ENCODE measurements around the gene TOB1. TPM values are rescaled to one million over a fixed set of nuclear protein-coding genes. Genes with fewer than 3 reads are reported as not detected.

TOB1 gene
- total and polyA plus RNA-seq, 2 donors (not counting 1 experiment from before 2014, with no cell fraction given), result 22.0 to 40.5 TPM

- Histone ChIP-seq H3K9ac (ENCODE audit: insufficient read depth, low read length) (no peak overlapping the region), H3K4me3 (replicated peaks in 1 of 4; ENCODE audit: control extremely low read depth in 1 of 4, insufficient read depth in 1 of 4, low read depth in 3 of 4, low read length in 4 of 4) (no peak overlapping the region), H3K79me2 (ENCODE audit: control insufficient read depth, insufficient read depth, low read length) (no peaks in the 10 kb centered on the region), H3K27ac (ENCODE audit: insufficient read depth, low read length) (no peak overlapping the region), H3K4me1 (ENCODE audit: control insufficient read depth, extremely low read depth, insufficient read depth, low read length) (peaks cover 4% of the 10 kb centered on the region), H3K27me3 (ENCODE audit: control insufficient read depth, insufficient read depth, low read length) (no peaks in the 10 kb centered on the region), H3K36me3 (ENCODE audit: control insufficient read depth, insufficient read depth, low read length) (no peaks in the 10 kb centered on the region), H2AFZ (ENCODE audit: low read length) (no peak overlapping the region), H4K20me1 (ENCODE audit: control insufficient read depth, extremely low read depth, insufficient read depth, low read length) (no peaks in the 10 kb centered on the region), H3K4me2 (ENCODE audit: extremely low read depth, insufficient read depth, low read length) (no peak overlapping the region), H3K9me3 (ENCODE audit: control insufficient read depth, insufficient read depth, low read depth, low read length) (no peaks in the 10 kb centered on the region)
- no peak for TF ChIP-seq EZH2 (IDR thresholded peaks at IDR 0.05; ENCODE audit: low read length, missing control alignments)
- TF ChIP-seq, protein P1, sequence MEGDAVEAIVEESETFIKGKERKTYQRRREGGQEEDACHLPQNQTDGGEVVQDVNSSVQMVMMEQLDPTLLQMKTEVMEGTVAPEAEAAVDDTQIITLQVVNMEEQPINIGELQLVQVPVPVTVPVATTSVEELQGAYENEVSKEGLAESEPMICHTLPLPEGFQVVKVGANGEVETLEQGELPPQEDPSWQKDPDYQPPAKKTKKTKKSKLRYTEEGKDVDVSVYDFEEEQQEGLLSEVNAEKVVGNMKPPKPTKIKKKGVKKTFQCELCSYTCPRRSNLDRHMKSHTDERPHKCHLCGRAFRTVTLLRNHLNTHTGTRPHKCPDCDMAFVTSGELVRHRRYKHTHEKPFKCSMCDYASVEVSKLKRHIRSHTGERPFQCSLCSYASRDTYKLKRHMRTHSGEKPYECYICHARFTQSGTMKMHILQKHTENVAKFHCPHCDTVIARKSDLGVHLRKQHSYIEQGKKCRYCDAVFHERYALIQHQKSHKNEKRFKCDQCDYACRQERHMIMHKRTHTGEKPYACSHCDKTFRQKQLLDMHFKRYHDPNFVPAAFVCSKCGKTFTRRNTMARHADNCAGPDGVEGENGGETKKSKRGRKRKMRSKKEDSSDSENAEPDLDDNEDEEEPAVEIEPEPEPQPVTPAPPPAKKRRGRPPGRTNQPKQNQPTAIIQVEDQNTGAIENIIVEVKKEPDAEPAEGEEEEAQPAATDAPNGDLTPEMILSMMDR (conservative IDR thresholded peaks at IDR 0.05 in 1 of 2, IDR thresholded peaks at IDR 0.05 in 1 of 2; ENCODE audit: low read depth in 1 of 2, low read length in 2 of 2), result no peak
- DNase-seq (ENCODE audit: low read depth in 2 of 2), result no peak
These were observed 17.4 kb downstream of the TOB1 start for GRCh38 chr17:50848711-50849110.

DNA sequence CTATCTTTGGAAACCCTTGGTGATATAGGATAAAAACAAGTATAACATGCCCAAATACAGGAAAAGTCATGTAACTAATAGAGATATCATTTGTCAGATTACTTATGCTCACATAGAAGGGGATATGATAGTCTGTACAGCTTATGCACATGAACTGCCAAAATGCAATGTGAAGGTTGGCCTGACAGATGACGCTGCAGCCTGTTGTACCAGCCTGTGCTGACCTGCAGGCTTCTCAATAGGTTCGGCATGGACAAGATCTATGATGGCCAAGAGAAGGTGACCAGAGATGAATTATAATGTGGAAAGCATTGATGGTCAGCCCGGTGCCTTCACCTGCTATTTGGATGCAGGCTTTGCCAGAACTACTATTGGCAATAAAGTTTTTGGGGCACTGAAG, 18.1 kb downstream of the TOB1 start:
- no peak overlapping the region for H2AFZ ChIP-seq (ENCODE audit: low read length)
- peaks cover 4% of the 10 kb centered on the region for H3K4me1 ChIP-seq (ENCODE audit: control insufficient read depth, extremely low read depth, insufficient read depth, low read length)
- H3K36me3 ChIP-seq (ENCODE audit: control insufficient read depth, insufficient read depth, low read length), result no peaks in the 10 kb centered on the region
- no peaks in the 10 kb centered on the region for H3K27me3 ChIP-seq (ENCODE audit: control insufficient read depth, insufficient read depth, low read length)
- no peak overlapping the region for H3K27ac ChIP-seq (ENCODE audit: insufficient read depth, low read length)
- no peak overlapping the region for H3K9ac ChIP-seq (ENCODE audit: insufficient read depth, low read length)
- H3K79me2 ChIP-seq (ENCODE audit: control insufficient read depth, insufficient read depth, low read length), result no peaks in the 10 kb centered on the region
- H3K9me3 ChIP-seq (ENCODE audit: control insufficient read depth, insufficient read depth, low read depth, low read length), result no peaks in the 10 kb centered on the region
- no peaks in the 10 kb centered on the region for H4K20me1 ChIP-seq (ENCODE audit: control insufficient read depth, extremely low read depth, insufficient read depth, low read length)
- DNase-seq (ENCODE audit: low read depth in 2 of 2), result no peak
- no peak overlapping the region for H3K4me2 ChIP-seq (ENCODE audit: extremely low read depth, insufficient read depth, low read length)
- H3K4me3 ChIP-seq (replicated peaks in 1 of 4; ENCODE audit: control extremely low read depth in 1 of 4, insufficient read depth in 1 of 4, low read depth in 3 of 4, low read length in 4 of 4), result no peak overlapping the region
- TF ChIP-seq EZH2 (IDR thresholded peaks at IDR 0.05; ENCODE audit: low read length, missing control alignments), result no peak
- TF ChIP-seq, protein P1 (conservative IDR thresholded peaks at IDR 0.05 in 1 of 2, IDR thresholded peaks at IDR 0.05 in 1 of 2; ENCODE audit: low read depth in 1 of 2, low read length in 2 of 2), result no peak

- no peak overlapping the region for H3K27ac ChIP-seq (ENCODE audit: insufficient read depth, low read length)
- H4K20me1 ChIP-seq (ENCODE audit: control insufficient read depth, extremely low read depth, insufficient read depth, low read length), result no peaks in the 10 kb centered on the region
- H3K4me2 ChIP-seq (ENCODE audit: extremely low read depth, insufficient read depth, low read length), result no peak overlapping the region
- H3K27me3 ChIP-seq (ENCODE audit: control insufficient read depth, insufficient read depth, low read length), result no peaks in the 10 kb centered on the region
- H3K9ac ChIP-seq (ENCODE audit: insufficient read depth, low read length), result no peak overlapping the region
- no peaks in the 10 kb centered on the region for H3K79me2 ChIP-seq (ENCODE audit: control insufficient read depth, insufficient read depth, low read length)
- no peak overlapping the region for H3K4me3 ChIP-seq (replicated peaks in 1 of 4; ENCODE audit: control extremely low read depth in 1 of 4, insufficient read depth in 1 of 4, low read depth in 3 of 4, low read length in 4 of 4)
- DNase-seq (ENCODE audit: low read depth in 2 of 2), result no peak
- H3K4me1 ChIP-seq (ENCODE audit: control insufficient read depth, extremely low read depth, insufficient read depth, low read length), result peaks cover 4% of the 10 kb centered on the region
- H3K9me3 ChIP-seq (ENCODE audit: control insufficient read depth, insufficient read depth, low read depth, low read length), result no peaks in the 10 kb centered on the region
- no peak overlapping the region for H2AFZ ChIP-seq (ENCODE audit: low read length)
- no peak for TF ChIP-seq EZH2 (IDR thresholded peaks at IDR 0.05; ENCODE audit: low read length, missing control alignments)
- TF ChIP-seq, protein P1 (conservative IDR thresholded peaks at IDR 0.05 in 1 of 2, IDR thresholded peaks at IDR 0.05 in 1 of 2; ENCODE audit: low read depth in 1 of 2, low read length in 2 of 2), result no peak
- H3K36me3 ChIP-seq (ENCODE audit: control insufficient read depth, insufficient read depth, low read length), result no peaks in the 10 kb centered on the region
These were observed 18.6 kb downstream of the TOB1 start for GRCh38 chr17:50847566-50847965.

Data from fibroblast of lung (primary cell).